GM18508 (cell line): ENCODE measurements around the gene GTF3C2.

Source experiments
- ATAC-seq: cut with Tn5 transposase; IDR thresholded peaks from one replicate; pipeline ENCODE4 v1.9.1; 2021; ENCODE audit warnings: moderate number of reproducible peaks; ENCODE audit not compliant: insufficient read depth, unreplicated experiment

The GTF3C2 gene

GRCh38 chr2:27356382-27357181 lies at the start of gene GTF3C2:
GTF3C2 (minus strand) TSS chr2:27356764; CDS start chr2:27343554, 13,210 bp downstream.
- peak; percentile 55 for ATAC-seq

GRCh38 chr2:27400348-27401135 lies 44.0 kb upstream of the GTF3C2 start:
- no peak for ATAC-seq

GRCh38 chr2:27398962-27399361 lies 42.4 kb upstream of the GTF3C2 start:
- no peak for ATAC-seq

- no peak for ATAC-seq
Measured at GRCh38 chr2:27393225-27393624, 36.7 kb upstream of the GTF3C2 start.

- ATAC-seq, result no peak
Measured at GRCh38 chr2:27390822-27391679, 34.5 kb upstream of the GTF3C2 start.

- ATAC-seq, result no peak
Measured at GRCh38 chr2:27381577-27382181, 25.1 kb upstream of the GTF3C2 start.

GRCh38 chr2:27380626-27381545 lies 24.3 kb upstream of the GTF3C2 start, which contains the start of gene ZNF513:
ZNF513 (minus strand) TSS chr2:27380734; CDS start chr2:27380526, 208 bp downstream.
- ATAC-seq, result no peak

- no peak for ATAC-seq
Measured at GRCh38 chr2:27379836-27380625, 23.5 kb upstream of the GTF3C2 start.

GRCh38 chr2:27379383-27379835 lies 22.8 kb upstream of the GTF3C2 start:
- no peak for ATAC-seq

GRCh38 chr2:27378809-27379290 lies 22.3 kb upstream of the GTF3C2 start:
- ATAC-seq, result no peak

- ATAC-seq, result no peak
Measured at GRCh38 chr2:27378096-27378808, 21.7 kb upstream of the GTF3C2 start.

- no peak for ATAC-seq
Measured at GRCh38 chr2:27377618-27378095, 21.1 kb upstream of the GTF3C2 start.

- no peak for ATAC-seq
Measured at GRCh38 chr2:27376866-27377617, 20.5 kb upstream of the GTF3C2 start.

GRCh38 chr2:27376151-27376865 lies 19.7 kb upstream of the GTF3C2 start:
- no peak for ATAC-seq

GRCh38 chr2:27375513-27376099 lies 19.0 kb upstream of the GTF3C2 start:
- no peak for ATAC-seq

- no peak for ATAC-seq
Measured at GRCh38 chr2:27373567-27373966, 17.0 kb upstream of the GTF3C2 start.
